DMS153 (cell line): ENCODE data around the gene AMT.

Source experiments
- DNase-seq: peaks from one replicate; lab custom pipeline; 2025; lab: John Stamatoyannopoulos, UW

Gene AMT

GRCh38 chr3:49387721-49388120 lies 34.6 kb downstream of the AMT start:
- no peak for DNase-seq

- no peak for DNase-seq
Measured at GRCh38 chr3:49386056-49386756, 36.1 kb downstream of the AMT start.

GRCh38 chr3:49385617-49386016 lies 36.7 kb downstream of the AMT start:
- no peak for DNase-seq

GRCh38 chr3:49383387-49383786 lies 38.9 kb downstream of the AMT start:
- DNase-seq, result no peak

- DNase-seq, result no peak
Measured at GRCh38 chr3:49378249-49378895, 43.9 kb downstream of the AMT start.

- no peak for DNase-seq
Measured at GRCh38 chr3:49377483-49377882, 44.8 kb downstream of the AMT start.

- no peak for DNase-seq
Measured at GRCh38 chr3:49371946-49372345, 50.3 kb downstream of the AMT start.

GRCh38 chr3:49370585-49371290 lies 51.5 kb downstream of the AMT start:
- no peak for DNase-seq
